Left cardiac atrium (tissue), 4 donors: ENCODE data around the gene NR6A1. TPM values are rescaled to one million over a fixed set of nuclear protein-coding genes. Genes with fewer than 3 reads are reported as not detected.

Experiments used
- ATAC-seq, 2 donors: fragments of 200-7000 bp; cut with Tn5 transposase; one replicate each; pipeline ENCODE4 v1.9.1; 2020; ENCODE audit warnings: mild to moderate bottlenecking in 2 of 2, moderate library complexity in 2 of 2
- DNase-seq: peaks from one replicate; pipeline ENCODE4 v3.0.0-alpha.2; 2020
- intact Hi-C, 2 donors: fragments of 100-400 bp; cut with DNase I; formaldehyde crosslinking; loops; one replicate each; pipeline versions ENCODE4 v1.14.1 to v1.15.1; 2022 to 2023
- total RNA-seq, 2 donors: library from RNA; stranded (reverse); fragmentation: NEBNext Ultra II Directional; extraction: Animal tissue kit (Norgen Biotek cat#: 25700); gene quantifications; one replicate each; pipeline ENCODE4 v1.2.1, GENCODE V29; 2021
- donor health status: DM: no; HTN: yes; CAD: no.
- donor health status: DM: no; HTN: yes; CAD: no; lungs with severe emphysema.
- donor health status: DM: yes; HTN: yes; CAD: no.
- donor health status: Dilated cardiomyopathy.

NR6A1 gene
- total RNA-seq, 2 donors from 2014 or later, result 1.2 to 1.3 TPM

DNA sequence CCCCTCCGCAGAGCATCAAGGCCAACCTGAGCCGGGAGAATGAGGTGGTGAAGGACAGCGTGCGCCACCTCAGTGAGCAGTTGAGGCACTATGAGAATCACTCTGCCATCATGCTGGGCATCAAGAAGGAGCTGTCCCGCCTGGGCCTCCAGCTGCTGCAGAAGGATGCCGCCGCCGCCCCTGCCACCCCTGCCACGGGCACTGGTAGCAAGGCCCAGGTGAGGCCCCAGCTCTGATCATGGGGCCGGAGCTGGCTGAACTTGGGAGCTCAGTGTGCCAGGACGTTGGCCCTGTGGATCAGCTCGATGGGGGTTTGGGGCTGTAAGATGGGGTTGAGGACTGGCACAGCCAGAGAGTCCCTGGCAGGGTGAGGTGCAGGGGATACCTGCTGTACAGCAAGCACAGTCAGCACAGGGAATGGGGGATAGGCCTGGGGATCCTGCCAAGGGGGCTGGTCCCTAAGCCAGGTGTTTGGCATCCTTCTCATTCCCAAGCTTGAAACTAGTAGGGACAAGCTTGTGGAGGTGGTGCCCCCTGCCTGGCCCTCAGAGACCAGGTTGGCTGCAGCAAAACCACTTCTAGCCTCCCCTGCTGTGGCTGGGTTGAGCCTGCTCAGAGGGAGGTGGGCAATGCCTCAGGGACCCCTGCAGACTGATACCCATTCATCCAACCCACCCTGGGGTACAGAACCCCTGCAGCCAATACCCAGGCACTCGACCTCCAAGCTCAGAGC is 28.3 kb upstream of the NR6A1 start:
- ATAC-seq (no peak), DNase-seq (no peak)
- intact Hi-C loops, result no loop called here

DNA sequence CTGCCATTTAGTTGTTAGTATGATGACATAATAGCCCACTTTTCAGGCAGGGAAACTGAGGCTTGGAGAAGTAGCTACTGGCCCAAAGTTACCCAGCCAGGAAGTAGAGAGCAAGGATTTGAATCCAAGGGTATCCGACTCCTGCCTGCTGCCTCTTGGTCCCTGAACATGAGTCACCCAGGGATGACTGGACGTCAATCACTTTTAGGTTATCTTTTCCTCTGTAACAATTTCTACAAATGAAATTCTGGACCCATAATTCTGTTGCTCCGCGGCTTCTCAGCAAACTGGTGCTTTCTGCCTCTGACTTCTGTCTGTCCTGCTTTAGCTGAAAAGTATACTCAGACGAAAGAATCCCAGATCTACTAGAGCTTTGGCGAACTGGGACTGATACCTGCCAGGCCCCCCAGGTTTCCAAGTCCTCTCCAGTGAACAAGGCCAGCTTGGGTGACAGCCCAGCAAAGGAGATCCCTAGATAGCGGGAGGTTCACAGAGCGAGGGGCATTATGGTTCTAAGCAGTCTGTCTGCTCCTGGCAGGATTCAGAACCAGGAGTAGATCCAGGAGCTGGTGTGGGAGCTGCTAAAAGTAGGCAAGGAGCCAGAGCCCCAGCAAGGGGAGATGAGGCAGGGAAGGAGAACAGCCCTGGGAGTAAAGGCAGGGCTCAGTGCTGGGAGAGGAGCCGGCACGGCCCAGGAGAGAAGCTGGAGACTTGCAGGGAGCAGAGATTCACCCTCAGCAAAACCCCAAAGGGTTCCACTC is 26.4 kb upstream of the NR6A1 start:
- ATAC-seq (peak; percentile 49 to 55), DNase-seq (no peak)
- intact Hi-C loops, result no loop called here

DNA sequence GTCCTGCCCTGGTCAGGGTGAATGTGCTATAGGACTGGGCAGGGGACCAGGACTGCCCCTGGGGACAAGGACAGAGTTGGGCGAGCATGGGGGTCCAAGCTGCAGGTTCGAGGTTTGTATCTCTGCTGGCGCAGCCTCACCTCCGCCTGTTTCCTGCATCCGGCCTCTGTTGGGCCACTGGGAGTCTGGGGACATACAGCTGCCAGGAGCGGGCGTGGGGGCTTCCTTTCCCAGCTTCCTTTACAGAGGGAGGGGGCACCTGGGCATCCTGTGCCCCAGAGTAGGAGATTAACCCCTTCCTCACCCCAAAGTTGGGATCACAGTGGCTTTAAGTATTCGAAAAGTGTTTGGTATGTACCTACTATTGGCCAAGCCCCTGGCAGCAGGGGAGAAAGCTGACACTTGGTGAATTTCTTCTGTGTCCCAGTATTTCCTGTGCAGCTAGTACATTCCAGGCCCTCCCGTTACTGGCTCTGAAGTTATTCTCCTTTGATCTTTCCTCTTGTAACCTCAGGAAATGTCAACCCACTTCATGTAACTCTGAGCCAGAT is 24.8 kb upstream of the NR6A1 start:
- peak; percentile 58 for DNase-seq
- ATAC-seq, result peak; percentile 27 to 28
- intact Hi-C loops, result no loop called here

DNA sequence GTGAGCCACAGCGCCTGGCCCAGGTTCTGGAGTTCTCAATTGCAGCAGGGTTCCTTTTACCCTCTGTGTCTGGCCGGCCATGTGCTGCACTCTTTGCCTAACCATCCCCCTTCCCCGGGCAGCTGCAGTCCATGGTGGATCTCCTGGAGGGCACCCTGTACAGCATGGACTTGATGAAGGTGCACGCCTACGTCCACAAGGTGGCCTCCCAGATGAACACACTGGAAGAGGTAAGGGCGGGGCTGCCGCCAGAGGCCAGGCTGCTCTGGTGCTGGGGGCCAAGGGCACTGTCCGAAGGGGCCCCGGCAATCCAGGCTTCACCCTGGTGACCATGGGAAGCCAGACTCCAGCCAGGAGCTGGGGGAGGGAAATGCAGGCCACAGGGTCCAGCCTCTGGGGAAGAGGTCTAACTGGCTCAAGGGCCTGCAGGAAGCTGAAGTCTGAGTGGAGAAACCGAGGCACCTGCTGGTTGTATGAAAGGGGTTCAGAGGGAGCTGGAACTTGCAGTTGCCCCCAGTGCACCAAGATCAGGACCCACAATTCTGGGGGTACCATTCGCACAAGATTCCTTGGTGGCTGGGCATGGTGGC is 23.9 kb upstream of the NR6A1 start:
- DNase-seq (no peak), ATAC-seq (no peak)
- intact Hi-C loops, result no loop called here

DNA sequence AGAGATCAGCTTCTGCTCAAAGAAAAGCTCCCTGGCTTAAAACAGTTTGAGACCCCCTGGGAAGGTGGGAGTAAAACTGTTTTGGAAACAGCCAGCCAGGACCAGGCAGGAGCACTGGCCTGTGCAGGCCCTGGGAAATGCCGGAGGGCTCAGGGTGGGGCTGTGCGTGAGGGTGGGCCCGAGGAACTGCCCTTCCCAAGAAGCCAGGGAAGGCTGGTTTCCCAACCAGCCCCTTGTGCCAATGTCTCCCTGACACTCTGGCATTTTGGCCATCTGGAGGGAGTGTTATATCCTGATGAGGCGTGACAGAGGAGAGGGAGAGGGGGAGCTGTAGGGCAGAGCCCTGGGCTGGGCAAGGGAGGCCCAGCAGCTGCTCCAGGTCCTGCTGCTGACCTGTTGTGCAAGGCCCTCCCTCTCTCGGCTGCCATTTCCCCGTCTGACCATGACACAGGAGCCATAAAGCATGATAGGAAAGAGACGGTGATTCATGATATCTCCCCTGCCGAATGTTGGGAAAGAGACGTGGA is 22.0 kb upstream of the NR6A1 start:
- ATAC-seq (peak in 1 of 2 donors; percentile 56), DNase-seq (no peak)
- intact Hi-C loops, result no loop called here

DNA sequence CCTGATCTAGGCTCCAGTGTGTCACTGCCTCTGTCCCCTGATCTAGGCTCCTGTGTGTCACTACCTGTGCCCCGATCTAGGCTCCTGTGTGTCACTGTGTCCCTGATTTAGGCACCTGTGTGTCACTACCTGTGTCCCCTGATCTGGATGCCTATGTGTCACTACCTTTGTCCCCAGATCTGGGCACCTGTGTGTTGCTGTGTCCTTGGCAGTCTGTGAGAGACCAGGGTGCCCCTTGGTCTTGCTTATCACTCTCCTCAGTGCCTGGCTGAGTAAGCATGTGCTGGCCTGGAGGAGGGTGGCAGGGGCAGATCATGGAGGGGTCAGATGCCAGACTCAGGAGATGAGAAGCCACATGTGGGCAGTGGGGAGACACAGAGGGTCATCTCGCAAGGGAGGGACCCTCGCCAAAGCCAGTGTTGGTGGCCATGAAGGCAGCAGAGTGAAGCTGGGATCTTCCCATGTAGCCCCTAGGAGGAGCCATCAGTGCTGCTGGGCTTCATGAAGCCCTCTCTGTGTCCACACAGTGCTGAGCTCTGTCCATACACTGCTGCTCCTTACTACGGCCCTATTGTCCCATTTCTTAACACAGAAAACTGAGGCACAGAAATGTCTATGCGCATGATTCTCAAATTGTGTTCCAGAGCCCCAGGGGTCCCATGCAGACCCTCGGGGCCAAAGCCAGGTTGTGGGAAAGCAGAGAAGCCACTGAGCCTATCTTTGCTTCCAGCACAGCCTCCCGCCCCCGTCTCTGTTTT is 21.3 kb upstream of the NR6A1 start:
- intact Hi-C loops, result no loop called here
- ATAC-seq (no peak), DNase-seq (no peak)

DNA sequence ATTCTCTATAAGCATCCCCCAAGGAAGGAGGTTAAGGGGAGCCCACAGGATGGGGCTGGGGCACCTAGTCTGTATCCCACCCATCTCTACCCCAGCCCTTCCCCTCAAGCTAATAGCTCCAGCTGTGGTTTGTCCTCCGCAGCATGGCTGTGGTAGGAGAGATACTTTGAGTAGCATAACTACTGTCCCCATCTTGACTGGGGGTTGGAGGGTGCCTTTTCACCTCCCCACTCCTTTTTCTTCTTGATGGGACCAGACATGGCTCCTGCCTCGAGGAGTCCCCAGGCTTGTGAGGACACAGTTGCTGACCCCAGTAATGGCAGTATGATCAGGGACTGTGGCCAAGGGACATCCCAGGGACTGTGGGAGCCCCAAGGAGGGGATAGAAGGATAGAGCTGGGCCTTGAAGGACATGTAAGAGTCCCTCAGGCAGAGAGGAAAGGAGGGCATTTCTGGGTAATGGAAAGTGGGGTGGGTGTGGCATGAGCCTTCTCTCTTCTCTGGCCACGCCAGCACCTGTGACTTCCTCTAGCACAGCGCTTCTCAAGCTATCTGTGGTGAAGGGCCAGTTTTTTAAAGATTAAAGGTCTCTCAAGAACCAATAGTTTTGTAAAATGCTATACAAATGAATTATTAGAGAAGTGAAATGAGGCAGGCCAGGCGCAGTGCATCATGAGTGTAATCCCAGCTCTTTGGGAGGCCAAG is 19.8 kb upstream of the NR6A1 start:
- intact Hi-C loops, result no loop called here
- DNase-seq, result no peak
- no peak for ATAC-seq

DNA sequence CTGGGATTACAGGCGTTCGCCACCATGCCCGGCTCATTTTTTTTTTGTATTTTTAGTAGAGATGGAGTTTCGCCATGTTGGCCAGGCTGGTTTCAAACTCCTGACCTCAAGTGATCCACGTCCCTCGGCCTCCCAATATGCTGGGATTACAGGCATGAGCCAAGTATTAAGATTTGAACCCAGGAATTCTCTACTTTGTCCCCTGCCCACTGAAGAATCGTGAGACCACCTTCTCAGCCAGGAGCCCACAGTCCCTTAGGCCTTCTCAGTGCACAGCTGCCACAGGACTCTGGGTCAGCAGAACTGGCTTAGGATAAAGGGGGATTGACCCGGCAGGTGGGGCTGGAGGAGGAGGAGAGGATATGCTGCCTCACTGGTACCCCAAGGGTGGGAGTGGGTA is 19.2 kb upstream of the NR6A1 start:
- ATAC-seq (no peak), DNase-seq (no peak)
- intact Hi-C loops, result no loop called here

DNA sequence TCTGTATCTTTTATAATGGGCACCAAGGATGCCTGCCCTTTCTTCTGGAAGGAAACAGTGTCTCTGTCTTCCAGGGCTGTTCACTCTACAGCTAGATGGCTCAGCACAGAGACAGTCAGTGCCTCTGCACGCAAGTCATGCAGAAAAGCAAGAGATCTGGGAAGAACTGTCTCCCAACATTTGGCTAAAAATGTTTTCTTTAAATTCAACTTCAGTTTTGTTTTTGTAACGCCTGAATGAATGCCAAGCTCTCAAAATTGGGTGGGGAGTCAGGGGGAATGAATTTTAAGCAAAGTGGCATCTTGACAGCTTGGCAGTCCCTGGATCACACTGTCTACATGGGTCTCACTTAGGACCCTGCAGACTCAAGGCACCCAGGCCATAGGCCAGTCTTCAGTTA is 18.4 kb upstream of the NR6A1 start:
- ATAC-seq (no peak), DNase-seq (no peak)
- intact Hi-C loops, result no loop called here

DNA sequence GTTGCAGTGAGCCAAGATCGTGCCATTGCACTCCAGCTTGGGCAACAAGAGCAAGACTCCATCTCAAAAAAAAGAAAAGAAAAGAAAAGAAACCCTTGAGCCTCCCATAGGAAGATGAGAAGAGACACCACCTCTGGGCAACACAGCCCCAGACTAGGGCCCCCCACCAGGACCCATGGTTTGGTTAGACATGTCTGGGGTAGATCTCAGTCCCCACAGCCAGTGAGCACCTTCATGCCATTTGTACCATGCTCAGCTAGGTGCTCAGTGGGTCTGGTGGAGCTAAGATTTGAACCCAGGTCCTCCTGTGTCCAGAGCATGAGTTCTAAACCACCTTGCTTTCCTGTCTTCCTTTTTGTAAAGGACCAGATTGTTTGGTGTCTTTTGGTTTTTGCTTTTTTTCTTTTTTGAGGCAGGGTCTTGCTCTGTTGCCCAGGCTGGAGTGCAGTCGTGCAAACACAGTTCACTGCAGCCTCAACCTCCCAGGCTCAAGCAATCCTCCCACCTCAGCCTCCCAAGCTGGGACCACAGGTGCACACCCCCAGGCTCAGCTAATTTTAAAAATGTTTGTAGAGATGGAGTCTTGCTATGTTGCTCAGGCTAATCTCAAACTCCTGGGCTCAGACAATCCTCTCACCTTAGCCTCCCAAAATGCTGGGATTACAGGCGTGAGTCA is 17.6 kb upstream of the NR6A1 start:
- ATAC-seq (no peak), DNase-seq (no peak)
- intact Hi-C loops, result no loop called here

DNA sequence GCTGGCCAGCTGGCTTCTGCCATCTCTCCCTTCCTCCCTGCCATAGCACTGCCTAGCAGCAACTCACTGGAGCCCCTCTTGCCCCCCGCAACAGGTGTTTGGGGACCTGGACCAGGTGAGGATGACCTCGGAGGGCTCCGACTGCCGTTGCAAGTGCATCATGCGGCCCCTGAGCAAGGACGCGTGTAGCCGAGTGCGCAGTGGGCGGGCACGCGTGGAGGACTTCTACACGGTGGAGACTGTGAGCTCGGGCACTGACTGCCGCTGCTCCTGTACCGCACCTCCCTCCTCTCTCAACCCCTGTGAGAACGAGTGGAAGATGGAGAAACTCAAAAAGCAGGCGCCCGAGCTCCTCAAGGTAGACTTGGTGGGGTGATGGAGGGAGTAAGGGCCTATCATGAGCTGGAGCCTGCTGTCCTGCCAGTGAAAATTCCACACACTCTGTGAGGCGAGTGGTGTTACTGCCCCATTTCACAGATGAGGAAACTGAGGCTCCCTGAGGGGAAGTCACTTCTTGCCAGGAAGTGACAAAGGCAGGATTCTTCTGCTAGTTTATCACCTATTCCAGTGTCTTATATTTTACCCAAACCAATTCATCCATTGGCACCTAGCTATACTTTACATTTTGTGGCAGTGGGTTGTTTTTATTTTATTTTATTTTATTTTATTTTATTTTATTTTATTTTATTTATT is 15.9 kb upstream of the NR6A1 start:
- DNase-seq (no peak), ATAC-seq (no peak)
- intact Hi-C loops, result no loop called here

DNA sequence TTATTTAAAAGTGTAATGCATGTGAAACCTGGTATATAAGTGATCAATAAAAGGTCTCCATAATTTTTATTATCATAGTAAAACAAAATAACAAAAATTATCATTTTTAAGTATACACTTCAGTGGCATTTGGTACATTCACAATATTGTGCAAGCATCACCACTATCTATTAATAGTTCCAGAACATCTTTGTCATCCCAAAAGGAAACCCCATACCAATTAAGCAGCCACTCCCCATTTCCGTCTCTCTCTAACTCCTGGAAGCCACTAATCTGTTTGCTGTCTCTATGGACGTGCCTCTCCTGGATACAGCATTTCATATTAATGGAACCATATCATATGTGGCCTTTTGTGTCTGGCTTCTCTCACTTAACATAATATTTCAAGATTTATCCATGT is 13.4 kb upstream of the NR6A1 start:
- peak in 1 of 2 donors; percentile 44 for ATAC-seq
- intact Hi-C loops, result loop anchor here in 1 of 2 donors (5.0 kb wide), 1 partner anchor 48 kb away; no protein-coding TSS in a partner anchor
- DNase-seq, result no peak

DNA sequence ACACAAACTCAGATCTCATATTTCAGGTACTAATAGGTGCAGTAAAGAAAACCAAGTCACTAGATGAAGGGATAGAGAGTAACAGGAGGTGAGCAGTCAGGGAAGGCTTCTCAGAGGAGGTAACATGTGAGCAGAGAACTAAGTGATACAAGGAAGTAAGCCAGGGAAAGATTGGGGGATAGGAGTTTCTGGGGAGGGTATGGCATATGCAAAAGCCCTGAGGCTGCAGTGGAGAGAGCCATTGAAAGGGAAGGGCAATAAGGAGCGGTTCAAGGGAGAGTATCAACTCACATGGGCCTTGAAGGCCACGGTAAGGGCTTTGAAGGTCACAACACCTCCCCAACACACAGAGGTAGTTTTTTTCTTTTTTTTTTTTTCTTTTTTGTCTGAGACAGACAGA is 12.7 kb upstream of the NR6A1 start:
- DNase-seq (no peak), ATAC-seq (no peak)
- intact Hi-C loops, result loop anchor here in 1 of 2 donors (5.0 kb wide), 1 partner anchor 48 kb away; no protein-coding TSS in a partner anchor

DNA sequence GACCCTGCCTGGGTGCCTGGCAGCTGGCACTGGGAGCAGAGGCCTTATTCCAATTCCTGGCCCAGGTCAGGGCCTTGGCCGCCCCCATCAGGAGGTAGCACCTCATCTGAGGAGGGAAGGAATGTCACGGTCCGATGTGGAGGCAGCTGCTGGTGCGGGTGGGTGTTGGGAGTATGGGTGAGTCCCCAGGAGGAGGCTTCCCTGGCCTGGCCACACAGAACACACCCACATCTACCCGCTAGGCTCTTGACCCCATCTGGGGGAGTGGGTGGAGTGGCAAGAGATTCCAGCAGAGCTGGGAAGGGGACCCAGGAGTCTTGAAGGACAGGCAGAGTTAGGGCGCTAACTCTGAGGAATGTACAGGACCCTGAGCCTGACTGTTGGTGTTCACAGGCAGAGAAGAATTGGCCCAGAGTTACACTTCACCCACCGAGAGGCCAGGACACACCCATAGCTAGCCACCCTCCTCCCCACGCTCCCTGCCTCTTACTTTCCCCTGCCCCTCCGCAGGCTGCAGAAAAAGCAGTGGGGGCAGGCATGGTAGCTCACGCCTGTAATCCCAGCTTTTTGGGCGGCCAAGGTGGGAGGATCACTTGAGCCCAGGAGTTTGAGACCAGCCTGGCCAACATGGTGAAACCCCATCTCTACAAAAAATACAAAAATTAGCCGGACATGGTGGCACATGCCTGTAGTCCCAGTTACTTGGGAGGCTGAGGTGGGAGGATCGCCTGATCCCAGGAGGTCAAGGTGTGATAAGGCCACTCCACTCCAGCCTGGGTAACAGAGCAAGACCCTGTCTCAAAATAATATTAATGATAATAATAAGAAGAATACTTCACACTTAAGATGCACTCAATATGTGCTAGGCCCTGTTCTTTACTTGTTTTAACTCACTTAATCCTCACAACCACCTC is 11.8 kb upstream of the NR6A1 start:
- DNase-seq (no peak), ATAC-seq (no peak)
- intact Hi-C loops, result loop anchor here in 1 of 2 donors (5.0 kb wide), 1 partner anchor 49 kb away; no protein-coding TSS in a partner anchor

DNA sequence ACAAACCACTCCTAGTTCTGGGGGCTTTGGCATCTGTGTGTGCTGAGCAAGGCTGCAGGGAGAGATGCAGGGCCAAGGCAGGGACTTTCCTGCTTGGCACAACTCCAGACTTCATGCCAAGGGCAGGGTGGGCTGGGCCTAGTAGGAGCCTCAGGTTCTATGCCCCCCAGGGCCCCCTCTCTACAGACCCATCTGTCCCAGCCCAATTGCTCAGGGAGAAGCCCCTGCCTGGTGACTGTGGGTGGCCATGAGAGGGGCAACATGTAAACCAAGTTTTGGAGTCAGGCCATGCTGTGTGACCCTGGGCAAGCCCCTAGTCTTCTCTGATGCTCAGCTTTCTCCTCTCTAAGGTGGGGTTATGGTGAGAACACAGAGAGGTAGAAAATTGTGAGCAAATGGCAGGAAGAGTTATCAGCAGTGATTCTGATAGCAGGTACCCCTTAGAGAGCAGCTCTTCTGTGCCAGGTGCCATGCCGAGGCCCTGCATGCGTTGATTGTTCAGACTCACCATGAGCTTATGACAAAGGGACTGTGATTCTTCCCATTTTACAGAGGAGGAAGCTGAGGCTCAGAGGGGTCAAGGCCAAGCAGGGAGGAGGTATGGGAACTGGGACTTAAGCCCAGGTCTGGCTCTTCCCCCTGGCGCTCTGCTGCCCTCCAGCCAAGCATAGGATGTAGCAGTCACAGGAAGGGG is 11.0 kb upstream of the NR6A1 start:
- ATAC-seq (no peak), DNase-seq (no peak)
- intact Hi-C loops, result loop anchor here in 1 of 2 donors (5.0 kb wide), 1 partner anchor 50 kb away; no protein-coding TSS in a partner anchor

DNA sequence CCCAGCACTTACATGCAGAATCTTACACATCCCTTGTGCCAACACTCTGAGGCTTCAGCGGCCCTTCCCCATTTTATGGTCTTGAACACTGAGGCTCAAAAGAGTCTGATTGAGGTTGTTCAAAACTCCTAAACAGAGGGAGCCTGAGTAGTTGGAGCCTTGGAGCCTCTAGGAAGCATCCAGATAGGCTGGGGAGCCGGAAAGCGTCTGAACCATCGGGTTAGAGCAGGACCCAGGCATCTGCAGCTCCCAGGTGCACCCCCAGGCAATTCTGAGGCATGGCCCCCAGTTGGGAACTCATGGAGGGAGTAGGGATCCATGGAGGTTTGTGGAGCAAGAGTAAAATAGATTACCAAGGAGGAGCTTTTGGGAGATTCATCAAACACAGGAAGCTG is 9.6 kb upstream of the NR6A1 start:
- DNase-seq, result no peak
- no peak for ATAC-seq
- intact Hi-C loops, result loop anchor here in 1 of 2 donors (5.0 kb wide), 1 partner anchor 52 kb away; no protein-coding TSS in a partner anchor
